Measurements from ENCODE around the gene ME3. TPM values are rescaled to one million over a fixed set of nuclear protein-coding genes. Genes with fewer than 3 reads are reported as not detected.

The ME3 gene
- polyA plus RNA-seq, 1 experiment: 7.1 TPM

- TF ChIP-seq CTCF (IDR thresholded peaks at IDR 0.05; ENCODE audit: low read depth, low read length): no peak
- Histone ChIP-seq H3K27me3 (ENCODE audit: control insufficient read depth, insufficient read depth, low read length) (no peaks in the 10 kb centered on the region), H3K27ac (ENCODE audit: low read depth, low read length) (no peak overlapping the region), H3K9me3 (ENCODE audit: control insufficient read depth, insufficient read depth, low read length) (no peaks in the 10 kb centered on the region), H3K4me3 (ENCODE audit: low read depth, low read length) (no peak overlapping the region)
- DNase-seq (ENCODE audit: low read depth, low spot score): no peak
- CTCF ChIA-PET: interaction anchor here (1.8 to 6.2 kb wide), 6 partner anchors 8 to 210 kb away, joined by 4 to 75 read pairs (median 36); no protein-coding TSS in a partner anchor
- POLR2A ChIA-PET: no interaction called here
Measured at GRCh38 chr11:86606270-86606835, 66.1 kb downstream of the ME3 start.

DNA sequence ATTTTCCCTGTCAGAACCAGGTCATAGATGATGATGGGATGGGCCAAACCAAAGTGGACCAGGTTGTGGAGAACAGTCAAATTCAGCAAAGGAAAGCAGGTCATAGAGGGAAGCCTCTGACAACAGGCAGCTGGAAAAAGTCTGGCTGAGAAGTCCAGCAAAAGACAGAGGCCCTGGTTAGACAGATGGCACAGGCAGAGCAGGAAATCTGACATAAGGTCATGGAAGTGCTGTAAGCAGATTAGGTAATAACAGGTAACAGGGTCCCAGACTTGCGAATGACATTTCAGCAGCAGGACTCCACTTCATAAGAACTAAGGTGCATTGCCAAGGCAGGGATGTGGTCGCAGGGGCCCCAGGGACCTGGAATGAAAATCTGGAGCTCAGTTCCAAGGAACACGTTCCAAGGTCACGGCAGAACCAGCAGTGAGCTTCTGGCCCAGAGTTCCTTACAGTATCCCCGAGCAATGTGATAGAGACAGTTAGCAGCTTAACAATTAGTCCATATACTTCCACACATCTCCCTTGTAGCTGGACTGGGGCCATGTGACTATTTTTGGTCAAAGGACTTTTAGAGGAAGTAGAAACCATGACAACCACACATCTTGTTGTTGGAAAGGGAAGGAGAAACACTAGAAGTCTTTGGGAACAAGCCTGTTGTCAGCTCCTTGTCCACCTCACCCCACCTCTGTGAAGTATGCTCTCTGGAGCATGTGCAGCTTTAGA, 75.4 kb downstream of the ME3 start:
- ChIA-PET CTCF (interaction anchor here (6.3 kb wide), 1 partner anchor 12 kb away, joined by 62 read pairs; no protein-coding TSS in a partner anchor), POLR2A (no interaction called here)
- no peak overlapping the region for H3K4me3 ChIP-seq (ENCODE audit: low read depth, low read length)
- H3K9me3 ChIP-seq (ENCODE audit: control insufficient read depth, insufficient read depth, low read length): peaks cover 9% of the 10 kb centered on the region
- no peaks in the 10 kb centered on the region for H3K27me3 ChIP-seq (ENCODE audit: control insufficient read depth, insufficient read depth, low read length)
- no peak overlapping the region for H3K27ac ChIP-seq (ENCODE audit: low read depth, low read length)
- DNase-seq (ENCODE audit: low read depth, low spot score): no peak
- TF ChIP-seq CTCF (IDR thresholded peaks at IDR 0.05; ENCODE audit: low read depth, low read length): no peak

GRCh38 chr11:86595955-86596354, 76.5 kb downstream of the ME3 start:
- Histone ChIP-seq H3K4me3 (ENCODE audit: low read depth, low read length) (no peak overlapping the region), H3K9me3 (ENCODE audit: control insufficient read depth, insufficient read depth, low read length) (peaks cover 9% of the 10 kb centered on the region), H3K27me3 (ENCODE audit: control insufficient read depth, insufficient read depth, low read length) (no peaks in the 10 kb centered on the region), H3K27ac (ENCODE audit: low read depth, low read length) (no peak overlapping the region)
- ChIA-PET POLR2A (no interaction called here), CTCF (interaction anchor here (1.4 to 6.3 kb wide), 2 partner anchors 13 to 141 kb away, joined by 3 to 62 read pairs; no protein-coding TSS in a partner anchor)
- no peak for DNase-seq (ENCODE audit: low read depth, low spot score)
- TF ChIP-seq CTCF (IDR thresholded peaks at IDR 0.05; ENCODE audit: low read depth, low read length): no peak

GRCh38 chr11:86595451-86595850, 77.0 kb downstream of the ME3 start:
- Histone ChIP-seq H3K9me3 (ENCODE audit: control insufficient read depth, insufficient read depth, low read length) (peaks cover 9% of the 10 kb centered on the region), H3K4me3 (ENCODE audit: low read depth, low read length) (no peak overlapping the region), H3K27ac (ENCODE audit: low read depth, low read length) (no peak overlapping the region), H3K27me3 (ENCODE audit: control insufficient read depth, insufficient read depth, low read length) (no peaks in the 10 kb centered on the region)
- no peak for DNase-seq (ENCODE audit: low read depth, low spot score)
- CTCF ChIA-PET: interaction anchor here (1.4 to 6.3 kb wide), 2 partner anchors 13 to 140 kb away, joined by 3 to 62 read pairs; no protein-coding TSS in a partner anchor
- no peak for TF ChIP-seq CTCF (IDR thresholded peaks at IDR 0.05; ENCODE audit: low read depth, low read length)
- POLR2A ChIA-PET: no interaction called here

GRCh38 chr11:86594746-86595145, 77.7 kb downstream of the ME3 start:
- no peak for DNase-seq (ENCODE audit: low read depth, low spot score)
- H3K4me3 ChIP-seq (ENCODE audit: low read depth, low read length): no peak overlapping the region
- peaks cover 9% of the 10 kb centered on the region for H3K9me3 ChIP-seq (ENCODE audit: control insufficient read depth, insufficient read depth, low read length)
- ChIA-PET POLR2A (interaction anchor here (0.6 kb wide), 1 partner anchor 16 kb away, joined by 4 read pairs; no protein-coding TSS in a partner anchor), CTCF (interaction anchor here (6.3 kb wide), 1 partner anchor 14 kb away, joined by 62 read pairs; no protein-coding TSS in a partner anchor)
- TF ChIP-seq CTCF (IDR thresholded peaks at IDR 0.05; ENCODE audit: low read depth, low read length): no peak
- no peaks in the 10 kb centered on the region for H3K27me3 ChIP-seq (ENCODE audit: control insufficient read depth, insufficient read depth, low read length)
- H3K27ac ChIP-seq (ENCODE audit: low read depth, low read length): no peak overlapping the region
